Stimulated activated naive CD8-positive, alpha-beta T cell treated with anti-CD3 and anti-CD28 coated beads, Interleukin-15, amount 100 ng/mL, for 72 hours (primary cell): Measurements from ENCODE around the gene RRH.
"Not testable (repeated sequence)": the region's sequence is repeated elsewhere in the genome, so short reads cannot be mapped to it uniquely, and the experiment has no call there.

Source experiments
- ATAC-seq: fragments of 150-1000 bp; cut with Tn5 transposase; 2 replicates; pipeline ENCODE4 v1.10.0; 2021; ENCODE audit warnings: mild to moderate bottlenecking, moderate library complexity
- DNase-seq, 2 donors: peaks; one replicate each; pipeline ENCODE4 v3.0.0; 2021 to 2022
- H3K27ac Mint-ChIP-seq, 2 donors: one replicate each; pipeline ENCODE4 v1.8.0; 2022; ENCODE audit warnings: mild to moderate bottlenecking in 2 of 2, mixed read lengths in 2 of 2, moderate library complexity in 2 of 2
- H3K27me3 Mint-ChIP-seq: one replicate; pipeline ENCODE4 v1.8.0; 2022; ENCODE audit warnings: mixed read lengths
- H3K4me1 Mint-ChIP-seq: one replicate; pipeline ENCODE4 v1.8.0; 2022; ENCODE audit warnings: mild to moderate bottlenecking, mixed read lengths
- H3K4me3 Mint-ChIP-seq, 2 donors: one replicate each; pipeline ENCODE4 v1.8.0; 2022; ENCODE audit warnings: mild to moderate bottlenecking in 2 of 2, mixed read lengths in 2 of 2, moderate library complexity in 1 of 2
- H3K9me3 Mint-ChIP-seq, 2 donors: one replicate each; pipeline ENCODE4 v1.8.0; 2022; ENCODE audit warnings: mixed read lengths in 2 of 2

The RRH gene

DNA sequence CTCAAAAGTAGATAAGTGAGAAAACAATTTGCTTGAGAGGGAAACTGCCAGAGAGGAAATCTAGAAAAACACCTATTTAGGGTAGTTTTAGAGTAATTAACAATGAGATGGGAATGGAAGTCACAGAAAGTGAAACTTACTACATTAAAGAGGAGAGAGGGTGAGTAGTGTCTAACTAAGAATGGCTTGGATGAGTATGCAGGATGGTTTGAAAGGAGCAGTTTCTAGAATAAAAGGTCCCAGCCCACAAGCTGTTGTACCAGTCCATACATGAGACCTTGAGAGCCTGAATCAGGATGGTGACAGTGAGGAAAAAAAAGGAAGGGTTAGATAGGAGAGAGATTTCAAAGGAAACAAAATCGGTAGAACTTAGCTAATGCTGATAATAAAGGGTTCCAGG lies 10.9 kb upstream of the RRH start:
- Mint-ChIP-seq H3K4me1 (peaks cover 51% of the 10 kb centered on the region), H3K27me3 (no peaks in the 10 kb centered on the region), H3K4me3 (peak overlapping the region; percentile 96 to 99), H3K27ac (peak overlapping the region; percentile 36 to 99), H3K9me3 (no peaks in the 10 kb centered on the region)
- DNase-seq, result no peak
- ATAC-seq, result peak; percentile 45

DNA sequence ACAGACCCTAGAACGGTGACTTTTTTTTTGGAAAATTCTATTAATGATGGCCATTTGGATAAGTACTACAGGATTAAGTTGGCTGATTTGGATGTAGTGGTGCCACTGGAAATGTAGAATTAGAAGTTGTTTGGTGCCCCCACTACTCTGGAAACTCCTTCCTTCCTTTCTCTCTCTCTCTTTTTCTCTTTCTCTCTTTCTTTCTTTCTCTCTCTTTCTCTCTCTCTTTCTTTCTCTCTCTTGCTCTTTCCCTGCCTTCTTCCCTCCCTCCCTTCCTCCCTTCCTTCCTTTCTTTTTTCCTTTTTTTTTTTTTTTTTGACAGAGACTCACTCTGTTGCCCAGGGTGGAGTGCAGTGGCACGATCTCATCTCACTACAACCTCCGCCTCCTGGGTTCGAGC lies 9.5 kb upstream of the RRH start:
- DNase-seq (no peak), ATAC-seq (no peak)
- peaks cover 57% of the 10 kb centered on the region for H3K4me1 Mint-ChIP-seq
- no peaks in the 10 kb centered on the region for H3K27me3 Mint-ChIP-seq
- H3K9me3 Mint-ChIP-seq, result no peaks in the 10 kb centered on the region
- peak overlapping the region; percentile 2 to 11 for H3K4me3 Mint-ChIP-seq
- peak overlapping the region in 1 of 2 donors; percentile 68 for H3K27ac Mint-ChIP-seq

DNA sequence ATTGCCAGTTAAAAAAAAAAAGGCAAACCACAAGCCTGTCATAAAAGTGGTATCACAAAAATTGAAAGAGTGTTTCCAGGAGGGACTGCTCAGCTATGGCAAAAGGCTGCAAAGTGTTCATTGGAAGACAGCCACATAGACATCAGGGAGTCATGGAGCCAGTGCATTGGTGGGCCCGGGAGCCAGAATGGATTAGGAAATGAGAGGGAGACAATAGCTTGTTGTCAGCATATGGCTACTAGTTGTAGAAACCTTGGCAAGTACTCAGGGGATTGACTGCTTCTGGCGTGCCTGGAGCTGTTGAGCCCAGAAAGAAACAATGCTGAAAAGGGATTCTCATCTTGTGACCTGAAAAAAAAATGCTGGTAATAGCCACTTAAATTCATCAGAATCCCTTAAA lies 7.2 kb upstream of the RRH start:
- Mint-ChIP-seq H3K9me3 (no peaks in the 10 kb centered on the region), H3K27ac (peak overlapping the region; percentile 42 to 93), H3K4me1 (peaks cover 58% of the 10 kb centered on the region), H3K27me3 (no peaks in the 10 kb centered on the region), H3K4me3 (peak overlapping the region; percentile 5 to 27)
- ATAC-seq (no peak), DNase-seq (no peak)

DNA sequence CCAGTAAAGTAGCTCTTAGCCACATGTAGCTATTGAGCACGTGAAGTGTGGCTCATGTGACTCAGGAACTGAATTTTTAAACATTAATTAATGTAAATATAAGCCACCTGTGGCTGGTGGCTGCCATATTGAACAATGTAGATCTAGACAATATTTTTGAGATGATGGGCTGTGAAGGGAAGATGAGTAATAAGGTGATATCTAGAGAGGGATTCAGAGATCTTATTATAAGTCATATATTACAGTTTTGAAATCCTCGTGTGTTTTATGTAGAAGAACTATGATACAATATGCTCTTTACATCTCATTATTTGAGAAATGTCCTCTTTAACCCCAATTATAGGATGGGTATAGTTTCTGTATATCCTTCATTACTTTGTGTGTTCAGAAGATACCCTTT lies 6.6 kb upstream of the RRH start:
- peak; percentile 66 for ATAC-seq
- Mint-ChIP-seq H3K27me3 (no peaks in the 10 kb centered on the region), H3K4me3 (no peak overlapping the region), H3K4me1 (peaks cover 56% of the 10 kb centered on the region), H3K27ac (peak overlapping the region; percentile 8 to 94), H3K9me3 (no peaks in the 10 kb centered on the region)
- no peak for DNase-seq

DNA sequence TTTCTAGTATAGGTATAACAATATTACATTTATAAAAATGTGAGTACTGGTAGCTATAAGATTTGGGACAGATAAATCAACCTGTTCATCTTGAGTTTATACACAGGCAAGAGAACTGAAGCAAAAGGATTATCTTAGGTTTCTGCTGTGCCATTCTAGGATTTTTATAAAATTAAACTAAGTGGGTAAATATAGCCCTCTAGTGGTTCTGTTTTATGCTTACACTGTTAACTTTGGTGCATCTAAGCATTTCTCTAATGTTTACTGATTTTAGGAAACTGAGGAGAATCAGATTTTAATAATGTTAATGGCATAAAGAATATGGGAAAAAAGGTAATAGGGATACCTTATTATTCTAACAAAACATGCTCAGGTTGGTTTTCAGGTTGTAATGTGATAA lies 1.1 kb upstream of the RRH start:
- Mint-ChIP-seq H3K4me3 (no peak overlapping the region), H3K27ac (no peak overlapping the region), H3K27me3 (no peaks in the 10 kb centered on the region), H3K4me1 (peaks cover 7% of the 10 kb centered on the region), H3K9me3 (no peaks in the 10 kb centered on the region)
- ATAC-seq, result no peak
- no peak for DNase-seq

DNA sequence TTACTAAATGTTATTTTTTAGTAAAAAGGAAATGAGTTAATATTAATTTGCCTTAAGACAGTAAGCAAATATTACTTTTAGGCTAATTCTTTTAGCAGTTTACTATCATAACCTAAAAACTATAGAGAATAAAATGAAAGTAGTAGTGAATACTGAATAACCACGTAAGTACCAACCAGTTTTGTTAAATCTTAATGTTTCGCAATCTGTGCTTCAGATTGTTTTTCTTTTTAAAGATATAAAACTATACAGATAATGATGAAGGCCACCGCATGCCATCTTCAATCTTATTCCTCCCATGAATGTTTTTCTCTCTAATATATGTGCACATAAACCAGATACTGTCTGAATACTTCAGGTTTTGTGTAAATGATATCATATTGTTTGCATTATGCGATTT lies 6.0 kb downstream of the RRH start:
- H3K4me1 Mint-ChIP-seq, result no peaks in the 10 kb centered on the region
- no peak for DNase-seq
- H3K4me3 Mint-ChIP-seq, result no peak overlapping the region
- no peak overlapping the region for H3K27ac Mint-ChIP-seq
- no peak for ATAC-seq
- no peaks in the 10 kb centered on the region for H3K27me3 Mint-ChIP-seq
- H3K9me3 Mint-ChIP-seq, result no peaks in the 10 kb centered on the region

DNA sequence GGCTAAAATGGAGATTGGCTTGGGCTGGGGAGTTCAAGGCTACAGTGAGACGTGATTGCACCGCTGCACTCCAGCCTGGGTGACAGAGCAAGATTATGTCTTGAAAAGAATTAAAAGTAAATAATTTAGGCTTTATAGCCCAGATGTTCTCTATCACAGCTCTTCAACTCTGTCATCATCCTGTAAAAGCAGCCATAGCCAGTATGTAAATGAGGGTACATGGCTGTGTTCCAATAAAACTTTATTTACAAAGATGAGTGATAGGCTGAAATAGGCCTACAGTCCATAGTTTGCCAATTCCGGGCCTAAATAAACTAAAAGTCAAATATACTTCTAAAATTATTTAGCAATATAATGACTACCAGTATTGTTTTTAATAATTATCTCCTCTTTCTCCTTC lies 9.2 kb downstream of the RRH start:
- no peak overlapping the region for H3K4me3 Mint-ChIP-seq
- ATAC-seq (no peak), DNase-seq (no peak)
- no peaks in the 10 kb centered on the region for H3K4me1 Mint-ChIP-seq
- H3K27me3 Mint-ChIP-seq, result no peaks in the 10 kb centered on the region
- no peaks in the 10 kb centered on the region for H3K9me3 Mint-ChIP-seq
- H3K27ac Mint-ChIP-seq, result no peak overlapping the region

DNA sequence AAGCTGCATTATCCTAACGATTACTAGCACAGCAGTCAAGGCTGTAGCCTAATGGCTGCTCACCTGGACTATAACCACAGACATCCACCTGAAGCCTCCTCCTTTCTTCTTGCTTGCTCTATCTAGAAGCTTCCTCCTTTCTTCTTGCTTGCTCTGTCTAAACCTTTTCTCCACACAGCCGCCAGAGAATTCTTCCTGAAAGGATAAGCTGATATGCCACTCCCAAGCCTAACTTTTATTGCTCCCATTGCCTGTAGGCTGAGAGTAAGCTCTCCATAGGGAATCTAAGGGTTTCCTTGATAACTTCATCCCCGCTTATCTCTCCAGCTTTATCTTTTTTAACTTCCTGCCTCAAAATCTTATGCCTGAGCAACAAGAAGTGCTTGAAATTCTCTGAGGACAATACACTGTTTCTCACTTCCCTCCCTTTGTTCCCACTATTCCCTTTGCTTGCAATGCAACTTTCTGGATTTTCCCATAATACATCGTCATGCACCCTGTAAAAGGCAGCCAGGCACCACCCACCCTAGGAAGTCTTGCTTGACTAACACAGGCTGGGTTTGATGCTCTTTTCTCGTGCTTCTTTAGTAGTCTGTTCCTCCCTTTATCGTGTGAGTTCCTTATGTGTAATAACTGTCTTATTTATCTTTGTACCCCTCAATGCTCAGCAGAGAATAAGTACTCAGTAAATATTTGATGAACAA lies 18.8 kb downstream of the RRH start:
- DNase-seq (no peak), ATAC-seq (no peak)
- Mint-ChIP-seq H3K27ac (peak overlapping the region in 1 of 2 donors; percentile 55), H3K4me1 (no peaks in the 10 kb centered on the region), H3K27me3 (no peaks in the 10 kb centered on the region), H3K9me3 (no peaks in the 10 kb centered on the region), H3K4me3 (no peak overlapping the region)

DNA sequence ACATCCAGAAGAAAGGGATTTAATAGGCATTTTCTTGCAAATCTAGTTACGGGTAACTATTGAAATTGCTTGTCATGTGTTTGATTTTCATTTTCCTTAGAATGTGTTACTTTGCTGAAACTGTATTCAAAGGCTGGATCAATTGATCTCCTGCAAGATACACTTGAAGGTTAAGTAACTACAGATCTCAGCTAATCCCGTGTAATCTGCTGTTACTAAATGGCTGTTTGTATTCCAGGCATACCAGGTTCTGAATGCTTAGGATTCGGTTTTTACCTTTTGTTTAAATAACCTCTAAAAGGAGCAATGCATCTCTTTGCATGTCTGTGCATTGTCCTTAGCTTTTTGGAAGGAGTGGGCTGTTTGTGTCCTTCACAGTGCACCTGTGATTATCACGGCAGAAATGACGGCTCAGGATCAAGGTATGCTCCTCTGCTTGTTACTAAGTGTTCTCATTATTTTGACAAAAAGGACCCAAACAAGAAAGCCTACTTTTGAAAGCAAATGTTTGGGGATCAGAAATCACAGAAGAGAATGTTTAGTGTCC lies 20.2 kb downstream of the RRH start, which contains the start of gene LRIT3:
Gene LRIT3, plus strand, starts transcription at position 212 of the 547 bp plus-strand sequence. Its CDS starts 95 bp downstream, at position 307.
- no peak for ATAC-seq
- Mint-ChIP-seq H3K9me3 (no peaks in the 10 kb centered on the region), H3K27ac (no peak within 1 kb of the TSS), H3K27me3 (no peaks in the 10 kb centered on the region), H3K4me1 (no peaks in the 10 kb centered on the region), H3K4me3 (no peak within 1 kb of the TSS)
- no peak for DNase-seq

DNA sequence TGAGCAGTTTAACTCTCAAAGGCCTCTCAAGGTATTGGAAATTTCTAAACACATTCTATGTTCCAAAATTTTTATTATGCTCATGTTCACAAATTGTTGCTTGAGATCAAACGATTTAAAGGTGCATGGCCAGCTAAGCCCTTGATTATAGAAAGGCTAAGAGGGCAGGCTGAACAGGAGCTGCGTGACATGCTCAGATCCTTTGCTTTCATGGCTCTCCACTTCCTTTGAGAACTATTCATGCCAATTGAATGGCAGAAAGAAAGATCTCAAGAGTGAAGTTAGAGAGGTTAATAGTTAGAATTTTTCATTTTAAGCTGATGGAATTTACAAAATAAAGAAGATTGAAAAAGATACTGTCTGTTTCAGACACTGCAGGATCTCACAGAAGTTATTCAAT lies 20.7 kb downstream of the RRH start:
- no peaks in the 10 kb centered on the region for H3K4me1 Mint-ChIP-seq
- H3K4me3 Mint-ChIP-seq, result no peak overlapping the region
- H3K9me3 Mint-ChIP-seq, result no peaks in the 10 kb centered on the region
- DNase-seq (no peak), ATAC-seq (no peak)
- H3K27me3 Mint-ChIP-seq, result no peaks in the 10 kb centered on the region
- H3K27ac Mint-ChIP-seq, result no peak overlapping the region

DNA sequence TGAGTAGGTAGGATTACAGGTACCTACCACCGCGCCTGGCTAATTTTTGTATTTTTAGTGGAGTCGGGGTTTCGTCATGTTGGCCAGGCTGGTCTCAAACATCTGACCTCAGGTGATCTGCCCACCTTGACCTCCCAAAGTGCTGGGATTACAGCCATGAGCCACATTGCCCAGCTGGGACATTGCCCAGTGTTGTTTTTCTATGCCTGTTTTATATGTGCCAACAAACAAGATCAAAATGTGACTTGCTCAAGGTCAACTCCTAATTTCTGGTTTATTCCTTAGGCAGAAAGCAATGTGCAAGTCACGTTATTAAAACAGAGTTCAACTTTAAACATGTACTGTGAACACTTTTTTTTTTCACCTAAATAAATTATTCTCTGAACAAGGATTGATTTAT lies 22.8 kb downstream of the RRH start:
- ATAC-seq, result no peak

DNA sequence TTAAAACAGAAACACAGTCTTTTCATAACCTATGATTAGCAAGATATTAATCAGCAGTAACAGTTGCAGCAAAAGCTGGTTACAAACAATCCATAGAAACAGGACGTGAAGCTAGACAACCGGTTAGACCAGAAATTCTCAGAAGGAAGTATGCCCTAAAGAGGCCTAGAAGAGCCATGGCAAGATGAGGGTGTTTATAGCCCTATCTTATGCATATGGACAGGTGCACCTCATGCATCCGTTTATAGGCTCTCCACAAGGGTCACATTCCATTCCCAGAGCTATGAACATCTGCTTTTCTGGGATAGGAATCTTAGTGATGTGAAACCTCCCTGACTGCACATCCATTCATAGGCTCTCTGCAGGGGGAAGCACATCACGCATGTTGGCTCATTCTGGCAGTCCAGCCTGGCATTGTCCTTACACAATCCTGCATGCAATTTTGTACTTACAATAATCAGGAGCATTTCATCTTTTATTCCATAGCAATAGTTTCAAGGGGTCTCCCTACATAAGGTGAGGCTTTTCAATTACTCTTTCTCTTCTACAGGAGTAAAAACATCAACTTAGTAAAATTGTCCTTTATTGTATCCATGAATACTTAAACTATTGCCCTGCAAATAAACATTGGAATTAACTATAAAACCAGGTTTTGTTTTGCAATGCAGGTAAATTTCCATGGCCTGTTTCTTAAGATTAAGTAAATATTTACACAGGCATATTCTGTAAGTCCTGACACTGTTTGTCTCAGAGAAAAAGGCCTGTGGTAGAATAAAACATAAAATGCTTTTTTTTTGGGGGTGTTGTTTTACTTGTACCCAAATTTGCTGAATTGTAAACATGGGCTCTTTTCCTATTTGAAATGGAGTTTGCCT lies 31.9 kb downstream of the RRH start:
- not testable (repeated sequence) for H3K27me3 Mint-ChIP-seq, ATAC-seq, H3K4me1 Mint-ChIP-seq, DNase-seq, H3K27ac Mint-ChIP-seq, H3K4me3 Mint-ChIP-seq
- H3K9me3 Mint-ChIP-seq, result peaks cover 0 to 15% of the 10 kb centered on the region in 2 donors

More for the DNA sequence above, 22.8 kb downstream of the RRH start:
- no peak for DNase-seq
- Mint-ChIP-seq H3K4me1 (no peaks in the 10 kb centered on the region), H3K4me3 (no peak overlapping the region), H3K27me3 (no peaks in the 10 kb centered on the region), H3K27ac (peak overlapping the region in 1 of 2 donors; percentile 88), H3K9me3 (no peaks in the 10 kb centered on the region)

DNA sequence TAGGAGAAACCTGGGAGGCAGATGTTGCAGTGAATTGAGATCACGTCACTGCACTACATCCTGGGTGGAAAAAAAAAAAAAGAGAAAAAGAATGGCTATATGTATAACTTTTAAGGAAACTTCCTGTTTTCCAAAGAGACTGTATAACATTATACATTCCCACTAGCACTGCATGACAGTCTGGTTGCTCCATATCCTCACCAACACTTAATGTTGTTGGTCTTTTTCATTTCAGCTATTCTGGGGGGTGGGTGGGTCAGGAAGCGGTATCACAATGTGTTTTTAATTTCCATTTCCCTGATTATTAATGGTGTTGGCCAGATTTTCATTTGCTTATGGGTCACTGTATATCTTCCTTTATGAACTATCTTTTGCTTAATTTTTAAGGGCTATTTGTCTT lies 33.5 kb downstream of the RRH start:
- Mint-ChIP-seq H3K27ac (peak overlapping the region in 1 of 2 donors; percentile 93), H3K9me3 (peaks cover 0 to 11% of the 10 kb centered on the region in 2 donors), H3K4me3 (no peak overlapping the region), H3K27me3 (no peaks in the 10 kb centered on the region), H3K4me1 (no peaks in the 10 kb centered on the region)
- ATAC-seq, result no peak
- no peak for DNase-seq

DNA sequence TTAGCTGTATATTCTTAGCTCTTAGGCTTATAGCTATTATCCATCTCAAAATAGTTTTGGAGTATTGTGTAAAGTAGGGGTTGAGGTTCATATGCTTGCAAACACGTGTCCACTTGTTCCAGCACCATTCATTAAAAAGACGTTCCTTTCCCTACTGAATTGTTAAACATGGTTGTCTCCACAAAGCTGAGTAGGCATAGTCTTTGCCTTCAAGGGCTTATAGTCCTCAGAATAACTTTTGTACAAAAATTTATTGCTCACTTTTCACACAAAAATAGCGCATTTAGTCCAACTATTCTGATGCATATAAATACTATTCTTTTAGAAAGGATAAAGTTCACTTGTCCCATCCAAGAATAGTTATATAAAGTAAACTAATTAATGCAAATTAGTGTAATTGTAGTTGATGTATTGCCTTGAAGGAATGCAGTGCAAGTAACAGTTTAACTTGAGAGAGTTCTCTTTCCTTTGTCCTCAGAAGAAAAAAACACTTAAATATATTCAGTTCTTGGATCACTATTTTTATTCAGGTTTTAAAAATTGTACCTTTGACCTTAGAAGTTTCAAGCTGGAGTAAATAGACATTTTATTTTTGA lies 34.2 kb downstream of the RRH start:
- peaks cover 0 to 7% of the 10 kb centered on the region in 2 donors for H3K9me3 Mint-ChIP-seq
- no peak for ATAC-seq

DNA sequence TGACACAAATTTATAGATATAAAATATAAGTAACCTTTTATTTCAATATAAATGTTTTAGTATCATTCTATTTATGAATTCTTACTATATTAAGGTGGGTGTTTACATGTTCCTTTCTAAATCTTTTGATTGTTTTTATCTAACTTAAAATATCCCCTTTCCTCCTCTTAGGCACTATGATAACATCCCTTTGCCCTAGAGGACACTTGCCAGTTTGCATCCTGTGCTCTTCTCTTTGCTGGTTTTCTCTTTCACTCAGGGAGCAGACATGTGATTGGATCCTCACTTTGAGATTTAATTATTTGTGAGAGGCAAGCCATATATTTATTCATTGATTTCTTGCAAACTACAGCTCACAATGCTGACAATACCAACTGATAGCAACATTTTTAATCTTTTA lies 36.4 kb downstream of the RRH start:
- ATAC-seq (no peak), DNase-seq (no peak)
- H3K9me3 Mint-ChIP-seq, result no peaks in the 10 kb centered on the region
- H3K4me1 Mint-ChIP-seq, result no peaks in the 10 kb centered on the region
- no peak overlapping the region for H3K27ac Mint-ChIP-seq
- H3K4me3 Mint-ChIP-seq, result no peak overlapping the region
- no peaks in the 10 kb centered on the region for H3K27me3 Mint-ChIP-seq

More for the DNA sequence above, 34.2 kb downstream of the RRH start:
- H3K27ac Mint-ChIP-seq, result no peak overlapping the region
- no peaks in the 10 kb centered on the region for H3K27me3 Mint-ChIP-seq
- no peaks in the 10 kb centered on the region for H3K4me1 Mint-ChIP-seq
- no peak for DNase-seq
- H3K4me3 Mint-ChIP-seq, result no peak overlapping the region

DNA sequence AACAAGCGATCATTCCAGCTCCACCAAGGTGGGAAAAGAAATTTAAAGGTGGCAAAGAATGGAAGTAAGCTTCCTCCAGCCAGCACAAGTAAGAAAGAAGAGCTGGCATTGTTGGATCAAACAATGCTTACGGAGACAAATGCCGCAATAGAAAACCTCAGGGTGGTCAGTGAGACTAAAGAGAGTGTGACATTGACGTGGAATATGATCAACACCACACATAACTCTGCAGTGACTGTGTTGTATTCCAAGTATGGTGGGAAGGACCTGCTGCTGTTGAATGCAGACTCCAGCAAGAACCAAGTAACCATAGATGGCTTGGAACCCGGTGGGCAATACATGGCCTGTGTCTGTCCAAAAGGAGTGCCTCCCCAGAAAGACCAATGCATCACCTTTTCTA lies 42.3 kb downstream of the RRH start:
- Mint-ChIP-seq H3K27ac (no peak overlapping the region), H3K27me3 (no peaks in the 10 kb centered on the region), H3K4me3 (no peak overlapping the region), H3K9me3 (no peaks in the 10 kb centered on the region), H3K4me1 (no peaks in the 10 kb centered on the region)
- no peak for ATAC-seq
- no peak for DNase-seq
